ENCODE data around the gene C5orf34. TPM values are rescaled to one million over a fixed set of nuclear protein-coding genes. Genes with fewer than 3 reads are reported as not detected.

Gene C5orf34
- total and polyA plus RNA-seq, 2 of the 4 experiments (the other 2 are of a cell fraction) = 3.3 to 6.1 TPM

- no peak overlapping the region for H2AK9ac ChIP-seq (replicated peaks; ENCODE audit: low read depth, low read length, poor library complexity)
- no peak overlapping the region for H3K4ac ChIP-seq (ENCODE audit: low read depth, low read length)
- no peak overlapping the region for H3K9ac ChIP-seq (ENCODE audit: low read depth, low read length)
- no peak overlapping the region for H2BK20ac ChIP-seq (ENCODE audit: low read depth, low read length)
- no peaks in the 10 kb centered on the region; the same call in 1 of the 2 replicates for H3K9me1 ChIP-seq (ENCODE audit: insufficient read depth, low read length)
- H2BK15ac ChIP-seq (ENCODE audit: low read depth, low read length) = no peak overlapping the region
- H4K20me1 ChIP-seq (ENCODE audit: insufficient read depth, low read length) = no peaks in the 10 kb centered on the region
- no peak overlapping the region for H2BK120ac ChIP-seq (ENCODE audit: low read depth, low read length)
- peaks cover 39% of the 10 kb centered on the region for H3K36me3 ChIP-seq (ENCODE audit: control insufficient read depth, insufficient read depth, low read length)
- dilution Hi-C loops (cut with HindIII; ENCODE audit: low sequenced_read_pairs, unreplicated experiment) (no loop called here), in situ Hi-C loops (cut with MboI; ENCODE audit: low sequenced_read_pairs) (no loop called here), intact Hi-C loops (cut with micrococcal nuclease) (no loop called here)
- no peak overlapping the region for H3K23ac ChIP-seq (ENCODE audit: low read depth, low read length)
- no peak overlapping the region for H3K4me3 ChIP-seq (ENCODE audit: insufficient read depth, low read depth, low read length)
- TF ChIP-seq RCOR1 (IDR thresholded peaks at IDR 0.05; ENCODE audit: insufficient replicate concordance, low read length) (no peak), MXI1 (IDR thresholded peaks at IDR 0.05; ENCODE audit: borderline replicate concordance, low read depth, low read length) (no peak), ELK1 (IDR thresholded peaks at IDR 0.05; ENCODE audit: borderline replicate concordance, low read depth, low read length) (no peak), NFE2L2 (IDR thresholded peaks at IDR 0.05; ENCODE audit: low read depth, low read length) (no peak), BHLHE40 (IDR thresholded peaks at IDR 0.05; ENCODE audit: low read depth, low read length) (no peak), USF2 (IDR thresholded peaks at IDR 0.05; ENCODE audit: low read depth, low read length) (no peak), MAZ (IDR thresholded peaks at IDR 0.05; ENCODE audit: borderline replicate concordance, low read depth, low read length) (no peak), MAFK (IDR thresholded peaks at IDR 0.05; ENCODE audit: low read depth, low read length) (no peak), CEBPB (IDR thresholded peaks at IDR 0.05; ENCODE audit: low read depth, low read length) (no peak), RFX5 (IDR thresholded peaks at IDR 0.05; ENCODE audit: low read depth, low read length) (no peak), CTCF (conservative IDR thresholded peaks at IDR 0.05; ENCODE audit: low read depth, low read length) (no peak), POLR2A (IDR thresholded peaks at IDR 0.05; ENCODE audit: low read depth, low read length) (no peak), RAD21 (IDR thresholded peaks at IDR 0.05; ENCODE audit: low read length) (no peak), CHD1 (IDR thresholded peaks at IDR 0.05; ENCODE audit: low read depth, low read length) (no peak), SMC3 (IDR thresholded peaks at IDR 0.05; ENCODE audit: low read depth, low read length) (no peak), FOS (IDR thresholded peaks at IDR 0.05; ENCODE audit: low read depth, low read length) (no peak)
- no peaks in the 10 kb centered on the region for H3K4me1 ChIP-seq (ENCODE audit: control insufficient read depth, insufficient read depth, low read length)
- H2AFZ ChIP-seq (replicated peaks; ENCODE audit: low read length, poor library complexity) = no peak overlapping the region
- ChIA-PET POLR2A (ENCODE audit: unreplicated experiment) (no interaction called here), CTCF (no interaction called here)
- no peak overlapping the region for H4K8ac ChIP-seq (ENCODE audit: low read depth in 2 of 2, low read length in 2 of 2)
- H3K14ac ChIP-seq (replicated peaks; ENCODE audit: low read depth, low read length) = no peak overlapping the region
- H3K56ac ChIP-seq (ENCODE audit: extremely low read depth, insufficient read depth, low read length) = no peak overlapping the region
- no peaks in the 10 kb centered on the region for H3K27me3 ChIP-seq (ENCODE audit: control insufficient read depth, insufficient read depth, low read length)
- no peak for DNase-seq
- H3K18ac ChIP-seq (ENCODE audit: low read depth, low read length) = no peak overlapping the region
- no peak for ATAC-seq (ENCODE audit: low read depth)
- no peak overlapping the region for H2BK5ac ChIP-seq (ENCODE audit: low read depth, low read length, poor library complexity, severe bottlenecking)
- H3K27ac ChIP-seq (ENCODE audit: insufficient read depth, low read length) = no peak overlapping the region
- H3K9me3 ChIP-seq (ENCODE audit: control insufficient read depth, insufficient read depth, low read length) = no peaks in the 10 kb centered on the region
- no peak overlapping the region for H2AK5ac ChIP-seq (ENCODE audit: low read depth, low read length)
- H4K5ac ChIP-seq (ENCODE audit: low read depth, low read length) = no peak overlapping the region
- no TSS peak for BruUV-seq (replicated peaks)
- no peak overlapping the region for H3K4me2 ChIP-seq (ENCODE audit: low read depth, low read length)
- no peak overlapping the region for H4K91ac ChIP-seq (ENCODE audit: insufficient read depth, low read depth, low read length)
- peaks cover 33 to 34% of the 10 kb centered on the region in 2 experiments for H3K79me1 ChIP-seq (ENCODE audit: low read depth in 1 of 2, low read length in 2 of 2)
These were observed 28.5 kb upstream of the C5orf34 start for GRCh38 chr5:43543434-43543833.

Data from IMR-90 (cell line).